CD4-positive, alpha-beta T cell treated with Interferon gamma for 1 hour (primary cell): ENCODE results near the gene HOPX.
"Not testable (repeated sequence)": the region's sequence is repeated elsewhere in the genome, so short reads cannot be mapped to it uniquely, and the experiment has no call there.

Experiments used
- DNase-seq: peaks from one replicate; pipeline ENCODE4 v3.0.0-alpha.2; 2020

HOPX gene

GRCh38 chr4:56622176-56622575, 58.9 kb downstream of the HOPX start:
- no peak for DNase-seq

- DNase-seq = no peak
Observed at GRCh38 chr4:56619816-56620215, 61.3 kb downstream of the HOPX start.

- no peak for DNase-seq
Observed at GRCh38 chr4:56619160-56619559, 61.9 kb downstream of the HOPX start.

GRCh38 chr4:56618734-56619133, 62.4 kb downstream of the HOPX start:
- no peak for DNase-seq

- no peak for DNase-seq
Observed at GRCh38 chr4:56613101-56613862, 67.8 kb downstream of the HOPX start.

GRCh38 chr4:56612282-56612681, 68.8 kb downstream of the HOPX start:
- DNase-seq = no peak

- DNase-seq = no peak
Observed at GRCh38 chr4:56611501-56611900, 69.6 kb downstream of the HOPX start.

- DNase-seq = not testable (repeated sequence)
Observed at GRCh38 chr4:56610170-56610569, 70.9 kb downstream of the HOPX start.

GRCh38 chr4:56607926-56608325, 73.2 kb downstream of the HOPX start:
- no peak for DNase-seq

GRCh38 chr4:56606385-56606784, 74.7 kb downstream of the HOPX start:
- DNase-seq = no peak

- not testable (repeated sequence) for DNase-seq
Observed at GRCh38 chr4:56605464-56605863, 75.6 kb downstream of the HOPX start.

GRCh38 chr4:56603297-56603696, 77.8 kb downstream of the HOPX start:
- no peak for DNase-seq
